Renal cortical epithelial cell (primary cell): ENCODE measurements around the gene NAPB. TPM values are rescaled to one million over a fixed set of nuclear protein-coding genes. Genes with fewer than 3 reads are reported as not detected.
"Not testable (repeated sequence)": the region's sequence is repeated elsewhere in the genome, so short reads cannot be mapped to it uniquely, and the experiment has no call there.

Source experiments
- DNase-seq: peaks from one replicate; pipeline ENCODE4 v3.0.0-alpha.2; 2011; ENCODE audit warnings: low read depth
- total RNA-seq: library from RNA; depleted of rRNA; stranded (reverse); fragments of >200 nt; gene quantifications from 2 replicates; pipeline ENCODE4 v1.2.3, GENCODE V29; 2014

Gene NAPB
- 4.0 and 10.1 TPM in 2 replicates for total RNA-seq

- DNase-seq: peak; percentile 75
Observed at GRCh38 chr20:23420943-23421931, at the start of gene NAPB. Gene NAPB (minus strand): TSS chr20:23421488. CDS start chr20:23421402, 86 bp downstream.

GRCh38 chr20:23466961-23467360 lies 45.7 kb upstream of the NAPB start:
- not testable (repeated sequence) for DNase-seq

- no peak for DNase-seq
Observed at GRCh38 chr20:23461180-23461579, 39.9 kb upstream of the NAPB start.

GRCh38 chr20:23459461-23460150 lies 38.3 kb upstream of the NAPB start:
- no peak for DNase-seq

- no peak for DNase-seq
Observed at GRCh38 chr20:23456873-23457272, 35.6 kb upstream of the NAPB start.

- no peak for DNase-seq
Observed at GRCh38 chr20:23456409-23456808, 35.1 kb upstream of the NAPB start.

GRCh38 chr20:23455639-23456038 lies 34.4 kb upstream of the NAPB start:
- no peak for DNase-seq

GRCh38 chr20:23454816-23455215 lies 33.5 kb upstream of the NAPB start:
- DNase-seq: no peak

- no peak for DNase-seq
Observed at GRCh38 chr20:23453549-23454543, 32.6 kb upstream of the NAPB start.

- DNase-seq: no peak
Observed at GRCh38 chr20:23452776-23453175, 31.5 kb upstream of the NAPB start, which contains the start of gene CST11. Gene CST11 (minus strand): TSS chr20:23452876. CDS start chr20:23452811, 65 bp downstream.

GRCh38 chr20:23451956-23452487 lies 30.7 kb upstream of the NAPB start:
- peak; percentile 53 for DNase-seq

- DNase-seq: no peak
Observed at GRCh38 chr20:23450877-23451276, 29.6 kb upstream of the NAPB start.

GRCh38 chr20:23449421-23449820 lies 28.1 kb upstream of the NAPB start:
- DNase-seq: no peak

GRCh38 chr20:23448167-23448566 lies 26.9 kb upstream of the NAPB start:
- no peak for DNase-seq

GRCh38 chr20:23446505-23446904 lies 25.2 kb upstream of the NAPB start:
- DNase-seq: peak; percentile 75

GRCh38 chr20:23445596-23446217 lies 24.4 kb upstream of the NAPB start:
- peak; percentile 92 for DNase-seq

- no peak for DNase-seq
Observed at GRCh38 chr20:23444859-23445258, 23.6 kb upstream of the NAPB start.

GRCh38 chr20:23442436-23442835 lies 21.1 kb upstream of the NAPB start:
- no peak for DNase-seq

- DNase-seq: peak; percentile 73
Observed at GRCh38 chr20:23441850-23442313, 20.6 kb upstream of the NAPB start.

GRCh38 chr20:23440004-23440403 lies 18.7 kb upstream of the NAPB start:
- DNase-seq: no peak

GRCh38 chr20:23438661-23439060 lies 17.4 kb upstream of the NAPB start:
- no peak for DNase-seq
